Stomach (tissue), 4 donors: Measurements from ENCODE around the gene KIAA1586.
"Not testable (repeated sequence)": the region's sequence is repeated elsewhere in the genome, so short reads cannot be mapped to it uniquely, and the experiment has no call there.

Experiments
- CTCF ChIP-seq, 7 experiments: fragments of 450-650 bp in 4 of 7; fragments of 200-600 bp in 3 of 7; sonication (generic) in 3 of 7; IDR thresholded peaks; one replicate each; pipeline ENCODE4 v1.5.1; 2016 to 2019; ENCODE audit warnings: antibody characterized with exemption in 7 of 7, control low read depth in 2 of 7, mild to moderate bottlenecking in 1 of 7
- EP300 ChIP-seq: sonication (generic); formaldehyde crosslinking; IDR thresholded peaks from one replicate; pipeline ENCODE4 v1.6.1; 2017; ENCODE audit warnings: antibody characterized with exemption
- POLR2A ChIP-seq, 4 donors: fragments of 450-650 bp; IDR thresholded peaks; one replicate each; pipeline ENCODE4 v1.6.1; 2016; ENCODE audit warnings: antibody characterized with exemption in 4 of 4, control low read depth in 2 of 4, mild to moderate bottlenecking in 1 of 4, moderate library complexity in 1 of 4
- POLR2AphosphoS5 ChIP-seq, 3 donors: sonication (generic); formaldehyde crosslinking; IDR thresholded peaks; one replicate each; pipeline ENCODE4 v1.6.1; 2016; ENCODE audit warnings: antibody characterized with exemption in 3 of 3

GRCh38 chr6:57090458-57091067 lies 44.1 kb downstream of the KIAA1586 start:
- not testable (repeated sequence) for TF ChIP-seq CTCF (IDR thresholded peaks at IDR 0.05); POLR2A (IDR thresholded peaks at IDR 0.05); POLR2AphosphoS5 (IDR thresholded peaks at IDR 0.05); EP300
